NCI-H226 (cell line): Measurements from ENCODE around the gene CASKIN1.

ENCODE experiments used
- DNase-seq: peaks from one replicate; pipeline ENCODE4 v3.0.0-alpha.2; 2015

The CASKIN1 gene

DNA sequence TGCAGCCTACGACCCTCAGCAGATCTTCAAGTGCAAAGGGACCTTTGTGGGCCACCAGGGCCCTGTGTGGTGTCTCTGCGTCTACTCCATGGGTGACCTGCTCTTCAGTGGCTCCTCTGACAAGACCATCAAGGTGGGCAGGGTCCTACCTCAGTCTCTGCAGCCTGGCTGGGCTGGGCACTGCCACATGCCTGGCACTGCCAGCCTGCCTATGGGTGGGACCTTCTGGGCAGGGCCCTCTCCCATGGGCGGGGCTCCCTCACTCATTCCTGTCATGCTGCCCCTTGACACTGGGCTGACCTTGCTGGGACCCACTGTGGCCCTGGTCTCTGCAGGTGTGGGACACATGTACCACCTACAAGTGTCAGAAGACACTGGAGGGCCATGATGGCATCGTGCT, 22.5 kb downstream of the CASKIN1 start:
- no peak for DNase-seq

DNA sequence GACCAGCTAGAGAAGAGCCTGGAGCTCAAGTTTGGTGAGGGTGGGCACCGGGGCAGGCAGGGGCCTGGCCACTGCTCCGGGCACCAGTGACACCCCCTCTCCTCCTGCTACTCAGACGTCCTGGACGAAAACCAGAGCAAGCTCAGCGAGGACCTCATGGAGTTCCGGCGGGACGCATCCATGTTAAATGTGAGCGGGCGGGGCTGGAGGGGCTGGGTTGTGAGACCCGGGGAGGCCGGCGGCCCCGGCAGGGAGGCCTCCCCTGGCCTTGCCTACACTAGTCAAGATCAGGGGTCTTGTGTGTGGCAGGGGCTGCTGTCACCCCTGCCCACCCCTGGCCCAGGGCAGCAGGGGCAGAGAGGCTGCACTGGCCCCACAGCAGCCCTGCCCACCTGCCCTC, 23.0 kb downstream of the CASKIN1 start:
- no peak for DNase-seq

DNA sequence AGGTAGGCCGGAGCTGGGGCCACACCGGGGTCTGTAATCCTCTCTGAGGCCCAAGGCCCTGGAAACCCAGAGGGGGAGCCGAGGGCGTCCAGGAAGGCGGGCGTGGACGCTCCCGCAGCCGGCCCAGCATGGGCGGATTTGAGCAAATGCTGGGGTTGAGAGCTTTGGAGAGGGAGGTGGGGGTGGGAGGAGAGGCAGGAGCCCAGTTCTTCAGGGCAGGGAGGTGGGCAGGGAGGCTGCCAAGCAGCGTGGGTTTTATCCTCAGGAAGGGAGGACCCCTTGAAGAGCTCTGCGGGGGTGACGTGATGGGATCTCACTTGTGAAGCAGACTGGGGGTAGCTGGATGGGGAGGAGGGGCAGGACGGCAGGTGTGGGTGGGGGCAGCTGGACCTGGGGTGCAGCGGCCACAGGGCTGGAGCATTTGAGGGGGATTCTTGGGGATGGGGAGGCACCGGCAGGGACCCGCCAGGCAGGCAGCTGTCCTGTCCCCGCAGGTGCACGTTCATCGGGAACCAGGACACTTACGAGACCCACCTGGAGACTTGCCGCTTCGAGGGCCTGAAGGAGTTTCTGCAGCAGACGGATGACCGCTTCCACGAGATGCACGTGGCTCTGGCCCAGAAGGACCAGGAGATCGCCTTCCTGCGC, 23.6 kb downstream of the CASKIN1 start:
- DNase-seq, result no peak

DNA sequence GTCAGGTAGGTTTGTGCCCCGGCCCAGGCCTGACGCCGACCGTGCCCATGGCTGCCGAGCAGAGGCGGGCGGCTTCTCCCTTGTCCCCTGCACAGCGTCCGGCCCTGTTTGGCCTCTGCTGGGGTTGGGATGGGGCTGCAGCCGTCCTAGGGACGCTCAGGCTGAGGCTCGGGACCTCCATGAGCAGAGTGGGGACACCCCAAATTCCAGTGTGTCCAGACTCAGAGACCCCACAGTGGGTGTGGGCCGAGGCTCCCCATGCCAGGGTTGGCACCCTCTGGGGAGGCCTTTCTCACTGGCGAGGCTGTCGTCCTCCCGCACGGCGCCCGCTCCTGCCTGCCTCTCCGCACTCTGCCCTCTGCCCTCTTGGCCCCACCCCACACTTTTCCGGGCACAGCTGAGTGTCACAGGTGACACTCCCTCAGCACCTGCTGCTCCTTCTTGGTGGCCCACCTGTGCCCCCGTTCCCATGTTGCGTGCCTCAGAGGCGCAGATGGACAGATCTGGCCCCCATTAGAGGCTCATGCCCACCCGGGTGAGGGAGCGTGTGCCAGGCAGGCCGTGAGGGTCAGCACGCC, 24.7 kb downstream of the CASKIN1 start:
- DNase-seq, result no peak

DNA sequence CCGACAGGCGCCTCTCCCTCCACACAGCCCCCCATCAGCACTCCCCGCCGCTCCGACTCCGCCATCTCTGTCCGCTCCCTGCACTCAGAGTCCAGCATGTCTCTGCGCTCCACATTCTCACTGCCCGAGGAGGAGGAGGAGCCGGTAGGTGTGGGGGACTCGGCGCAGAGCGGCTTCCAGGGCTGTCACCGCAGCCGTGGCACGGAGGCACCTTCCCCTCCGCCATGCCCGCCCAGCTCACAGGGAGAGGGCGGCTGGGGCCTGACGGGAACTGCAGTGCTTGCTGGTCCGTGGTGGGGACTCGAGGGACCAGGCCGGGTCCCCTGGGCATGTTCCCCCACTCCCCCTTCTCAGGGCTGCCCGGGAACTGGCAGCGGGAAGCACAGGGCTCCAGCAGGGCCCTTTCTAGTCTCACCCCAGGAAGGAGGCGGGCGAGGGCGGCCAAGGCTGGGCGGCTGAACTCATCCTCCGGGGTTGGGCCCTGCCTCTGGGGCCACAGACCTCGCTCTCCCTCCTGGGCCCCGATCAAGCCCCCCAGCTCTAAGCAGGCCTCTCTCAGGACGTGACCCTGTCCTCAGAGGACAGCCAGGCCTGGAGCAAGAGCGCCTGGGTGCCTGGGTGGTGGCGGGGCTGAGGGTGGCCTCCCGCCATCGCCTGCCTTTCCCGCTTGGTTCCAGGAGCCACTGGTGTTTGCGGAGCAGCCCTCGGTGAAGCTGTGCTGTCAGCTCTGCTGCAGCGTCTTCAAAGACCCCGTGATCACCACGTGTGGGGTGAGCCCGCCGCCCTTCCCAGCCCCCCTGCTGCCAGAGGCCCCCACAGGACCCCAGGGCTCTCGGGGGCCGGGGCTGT, 25.6 kb downstream of the CASKIN1 start:
- DNase-seq, result no peak

DNA sequence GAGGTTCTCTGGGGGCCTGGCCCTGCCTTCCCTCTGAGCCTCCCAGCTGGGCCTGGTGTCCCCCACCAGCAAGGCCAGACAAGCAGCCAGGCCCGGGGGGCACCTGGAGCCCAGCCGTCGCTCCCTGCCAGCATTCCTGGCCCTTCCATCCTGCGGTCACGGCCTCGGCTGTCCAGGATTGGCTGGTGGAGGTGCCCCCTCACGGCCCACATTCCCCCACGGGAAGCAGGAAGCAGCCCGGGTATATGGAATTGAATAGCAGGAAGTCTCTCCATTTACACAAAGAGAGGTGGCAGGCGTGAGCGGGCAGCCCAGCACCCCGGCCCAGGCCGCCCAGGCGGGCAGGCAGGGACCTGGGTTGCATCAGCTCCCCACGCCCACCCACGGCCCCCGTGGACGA, 26.3 kb downstream of the CASKIN1 start:
- DNase-seq, result no peak

DNA sequence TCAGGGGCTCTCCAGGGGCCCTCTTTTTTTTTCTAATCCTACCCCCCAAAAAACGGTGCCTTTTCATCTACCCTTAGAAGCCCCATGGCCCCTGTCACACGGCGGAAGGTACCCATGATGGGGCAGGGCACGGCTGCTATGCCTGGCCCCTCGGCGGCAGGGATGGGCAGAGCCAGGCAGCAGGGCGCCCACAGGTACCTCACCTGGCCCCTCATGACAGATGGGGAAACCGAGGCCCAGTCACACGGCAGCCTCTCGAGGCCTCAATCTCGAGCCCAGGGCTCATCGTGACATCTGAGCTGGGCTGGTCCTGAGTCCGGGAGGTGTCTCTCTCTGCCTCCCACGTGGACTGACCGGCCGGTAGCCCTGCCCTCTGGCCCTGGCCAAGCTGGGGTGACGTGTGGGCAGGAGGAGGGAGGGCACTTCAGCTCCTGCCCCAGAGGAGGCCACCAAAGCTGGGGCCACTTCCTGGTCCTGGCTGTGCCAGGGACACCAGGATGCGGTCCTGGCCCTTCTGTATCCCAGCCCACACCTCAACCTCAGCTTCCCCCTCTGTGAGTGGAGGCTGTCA, 29.3 kb downstream of the CASKIN1 start:
- DNase-seq, result no peak

DNA sequence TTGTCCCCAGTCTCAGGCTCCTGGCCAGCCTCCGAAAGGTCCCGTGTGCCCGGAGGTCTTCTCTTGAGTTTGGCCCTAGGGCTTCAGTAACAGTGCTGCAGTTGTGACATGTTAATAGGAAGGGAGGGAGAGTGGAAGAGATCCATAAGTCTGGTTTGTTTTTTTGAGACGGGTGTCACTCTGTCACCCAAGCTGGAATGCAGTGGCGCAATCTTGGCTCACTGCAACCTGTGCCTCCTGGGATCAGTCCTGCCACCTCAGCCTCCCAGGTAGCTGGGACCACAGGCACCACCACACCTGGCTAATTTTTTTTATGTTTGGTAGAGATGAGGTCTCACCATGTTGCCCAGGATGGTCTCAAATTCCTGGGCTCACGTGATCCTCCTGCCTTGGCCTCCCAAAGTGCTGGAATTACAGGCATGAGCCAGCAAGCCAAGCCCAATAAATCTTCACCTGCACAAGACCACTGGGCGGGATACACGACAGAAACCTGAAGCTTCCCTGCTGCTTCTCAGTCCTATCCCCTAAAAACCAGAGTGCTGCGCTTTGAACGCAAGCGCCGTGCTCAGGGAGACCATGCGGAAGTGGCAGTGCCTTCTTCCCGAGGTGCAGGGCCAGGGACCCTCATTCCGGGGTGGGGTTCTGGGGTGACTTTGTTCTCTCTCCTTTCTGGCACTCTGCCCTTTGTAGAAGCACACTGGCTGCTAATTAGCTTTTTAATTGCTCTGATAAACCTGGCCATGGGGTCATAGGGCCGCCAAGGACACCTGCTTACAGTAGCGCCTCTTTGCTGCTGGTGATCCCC, 29.9 kb downstream of the CASKIN1 start:
- DNase-seq, result no peak

DNA sequence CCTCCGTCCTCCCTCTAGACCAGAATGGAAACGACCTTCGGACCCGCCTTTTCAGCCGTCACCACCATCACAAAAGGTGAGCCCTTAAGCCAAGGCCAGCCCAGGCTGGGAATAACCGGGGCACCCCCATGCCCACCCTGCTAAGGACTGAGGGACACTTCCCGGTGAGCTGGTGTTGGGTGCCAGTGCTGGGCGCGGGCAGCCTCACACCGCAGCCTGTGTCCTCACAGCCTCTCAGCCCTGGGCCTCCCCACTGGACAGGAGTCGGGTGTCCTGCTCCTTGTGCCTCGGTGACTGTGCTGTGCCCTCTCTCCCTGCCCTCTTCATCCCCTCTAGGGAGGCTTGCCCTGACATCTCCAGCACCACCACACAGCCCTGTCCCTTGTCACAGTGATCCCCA, 30.5 kb downstream of the CASKIN1 start:
- no peak for DNase-seq

DNA sequence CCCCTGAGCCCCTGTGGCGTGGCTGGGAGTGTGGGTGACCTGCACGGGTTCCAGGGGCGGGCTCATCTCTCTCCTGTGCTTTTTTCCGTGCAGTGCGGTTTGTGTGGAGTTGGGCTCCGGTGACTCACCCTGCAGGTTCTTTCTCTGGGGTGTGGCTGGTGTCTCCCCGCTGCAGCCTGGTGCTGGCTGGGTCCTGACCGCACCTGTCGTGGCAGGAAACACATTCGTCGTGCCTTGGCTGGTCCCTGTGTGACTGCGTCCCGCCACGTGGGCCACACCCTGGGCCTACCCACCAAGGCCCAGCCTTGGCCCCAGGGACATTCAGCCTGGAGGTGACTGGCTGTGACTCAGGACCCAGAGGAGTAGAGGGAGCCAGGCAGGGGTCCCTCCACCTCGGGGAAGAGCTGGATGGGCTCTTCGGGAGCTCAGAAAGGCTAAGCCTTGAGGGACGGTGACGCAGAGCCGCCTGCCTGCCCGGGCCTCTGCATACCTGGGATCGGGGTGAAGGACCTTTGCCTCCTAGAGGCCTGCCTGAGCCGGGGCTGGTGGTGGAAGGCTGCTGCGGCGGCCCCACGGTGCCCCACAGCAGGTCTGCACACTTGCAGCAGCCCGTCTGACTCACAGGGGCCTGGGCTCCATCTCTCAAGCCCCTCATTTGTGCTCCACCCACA, 33.1 kb downstream of the CASKIN1 start:
- peak; percentile 81 for DNase-seq

DNA sequence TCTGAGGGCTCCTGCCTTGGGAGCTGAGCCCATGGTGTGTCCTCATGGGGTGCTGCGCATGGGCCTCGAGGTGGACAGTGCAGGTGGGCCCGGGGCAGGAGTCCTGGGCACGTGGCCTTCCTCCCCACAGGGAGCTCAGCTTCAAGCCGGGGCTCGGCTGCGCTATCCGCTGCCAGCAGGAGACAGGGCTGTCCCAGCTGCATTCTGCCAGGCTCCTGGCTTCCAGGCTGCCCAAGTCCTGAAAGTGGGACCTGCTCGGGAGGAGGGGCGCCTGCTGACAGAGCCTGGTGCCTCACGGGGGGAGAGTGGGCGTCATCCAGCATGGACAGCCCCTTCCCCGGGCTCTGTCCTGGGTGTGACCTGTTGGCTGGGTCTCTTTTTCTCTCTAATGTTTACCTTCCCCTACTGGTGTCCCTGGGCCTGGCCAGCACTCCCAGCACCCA, 33.7 kb downstream of the CASKIN1 start:
- no peak for DNase-seq

DNA sequence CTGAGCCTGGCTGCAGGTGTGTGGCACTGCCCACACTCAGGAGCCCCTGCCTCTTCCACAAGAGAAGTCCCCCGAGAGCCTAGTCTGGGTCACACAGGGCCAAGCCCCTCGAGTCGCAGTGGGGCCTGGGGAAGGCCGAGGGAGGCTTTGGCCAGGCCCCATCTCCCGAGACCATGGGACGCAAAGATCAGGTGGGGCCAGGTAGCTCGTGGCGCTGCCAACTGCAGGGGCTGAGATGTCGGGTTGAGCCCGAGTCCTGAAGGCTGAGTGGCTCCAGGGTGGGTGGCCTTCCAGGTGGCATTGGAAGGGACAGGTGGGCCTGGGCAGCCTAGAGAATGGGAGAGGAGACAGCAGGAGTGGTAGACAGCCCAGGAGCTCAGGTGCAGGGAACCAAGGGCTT, 34.5 kb downstream of the CASKIN1 start:
- no peak for DNase-seq

DNA sequence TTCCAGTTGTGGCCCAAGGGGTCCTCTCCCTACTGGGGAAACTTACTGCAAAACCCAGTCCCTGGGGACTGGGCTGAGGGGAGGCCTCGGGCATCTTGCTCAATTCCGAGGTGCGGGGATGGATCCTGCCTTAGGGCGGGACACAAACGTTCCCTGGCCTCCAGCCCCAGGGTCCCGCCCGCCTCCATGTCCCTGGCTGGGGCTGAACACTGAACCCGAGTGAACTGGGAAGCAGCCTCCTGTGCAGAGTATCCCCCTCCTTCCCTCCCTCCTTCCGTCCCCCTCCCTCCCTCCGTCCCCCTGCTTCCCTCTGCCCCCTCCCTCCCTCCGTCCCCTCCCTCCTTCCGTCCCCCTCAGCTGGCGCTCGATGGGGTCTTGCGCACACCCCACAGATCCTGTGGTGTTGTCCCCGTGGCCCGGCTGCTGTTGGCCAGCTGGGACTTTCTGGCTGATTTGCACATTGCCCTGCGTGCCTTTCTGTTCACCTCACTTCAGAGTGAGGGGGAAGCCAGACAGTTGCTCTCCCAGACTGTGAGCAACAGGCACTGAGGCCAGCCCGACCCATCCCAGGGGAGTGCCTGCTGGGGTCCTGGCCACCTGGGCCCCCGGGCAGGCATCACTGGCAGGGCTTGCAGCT, 35.4 kb downstream of the CASKIN1 start:
- DNase-seq, result no peak

DNA sequence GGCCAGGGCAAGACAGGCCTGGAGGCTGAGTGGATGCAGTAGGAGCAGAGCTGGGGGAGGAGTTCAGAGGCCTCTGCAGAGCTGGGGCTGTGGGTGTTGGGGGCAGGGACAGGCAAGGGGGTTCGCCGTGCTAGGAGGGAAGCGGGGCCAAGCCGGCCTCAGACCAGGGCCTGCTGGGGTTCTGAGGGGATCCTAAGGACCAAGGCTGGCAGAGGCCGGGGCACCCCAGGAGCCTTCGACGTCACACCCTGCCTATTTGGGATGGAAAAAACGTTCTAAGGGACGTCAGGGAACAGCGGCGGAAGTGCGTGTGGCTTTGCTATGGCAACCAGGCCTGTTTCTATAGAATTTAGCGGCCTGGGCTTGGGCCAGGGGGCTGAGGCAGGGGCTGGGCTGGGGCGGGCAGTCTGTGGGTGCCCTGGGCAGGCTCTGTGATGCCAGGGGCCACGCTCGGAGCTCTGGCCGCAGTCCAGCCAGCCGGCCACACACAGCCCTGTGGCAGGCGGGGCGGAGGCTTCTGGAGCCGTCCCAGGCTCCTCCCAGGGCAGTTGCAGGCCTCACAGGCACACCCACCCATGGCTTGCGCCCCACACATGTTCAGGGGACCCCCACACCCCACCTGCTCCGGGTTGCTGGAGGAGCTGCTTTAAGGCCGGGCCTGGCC, 37.1 kb downstream of the CASKIN1 start:
- peak; percentile 83 for DNase-seq

DNA sequence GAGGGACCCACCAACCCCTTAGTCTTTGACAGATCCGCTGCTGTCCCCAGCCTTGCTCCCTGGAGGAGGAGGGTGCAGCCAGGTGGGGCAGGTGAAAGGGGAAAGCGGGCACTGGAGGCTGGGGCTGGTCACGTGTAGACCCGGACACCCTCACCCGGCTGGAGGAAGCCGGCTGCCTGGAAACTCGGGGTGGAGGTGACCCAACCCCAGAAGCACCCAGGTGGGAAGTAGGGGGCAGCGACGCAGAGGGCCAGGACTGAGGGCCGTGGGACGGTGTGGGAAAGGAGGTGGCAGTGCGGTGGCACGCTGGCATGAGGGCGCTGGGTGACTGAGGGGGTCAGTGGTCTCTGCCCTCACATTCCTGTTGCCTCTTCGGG, 38.2 kb downstream of the CASKIN1 start:
- DNase-seq, result no peak

DNA sequence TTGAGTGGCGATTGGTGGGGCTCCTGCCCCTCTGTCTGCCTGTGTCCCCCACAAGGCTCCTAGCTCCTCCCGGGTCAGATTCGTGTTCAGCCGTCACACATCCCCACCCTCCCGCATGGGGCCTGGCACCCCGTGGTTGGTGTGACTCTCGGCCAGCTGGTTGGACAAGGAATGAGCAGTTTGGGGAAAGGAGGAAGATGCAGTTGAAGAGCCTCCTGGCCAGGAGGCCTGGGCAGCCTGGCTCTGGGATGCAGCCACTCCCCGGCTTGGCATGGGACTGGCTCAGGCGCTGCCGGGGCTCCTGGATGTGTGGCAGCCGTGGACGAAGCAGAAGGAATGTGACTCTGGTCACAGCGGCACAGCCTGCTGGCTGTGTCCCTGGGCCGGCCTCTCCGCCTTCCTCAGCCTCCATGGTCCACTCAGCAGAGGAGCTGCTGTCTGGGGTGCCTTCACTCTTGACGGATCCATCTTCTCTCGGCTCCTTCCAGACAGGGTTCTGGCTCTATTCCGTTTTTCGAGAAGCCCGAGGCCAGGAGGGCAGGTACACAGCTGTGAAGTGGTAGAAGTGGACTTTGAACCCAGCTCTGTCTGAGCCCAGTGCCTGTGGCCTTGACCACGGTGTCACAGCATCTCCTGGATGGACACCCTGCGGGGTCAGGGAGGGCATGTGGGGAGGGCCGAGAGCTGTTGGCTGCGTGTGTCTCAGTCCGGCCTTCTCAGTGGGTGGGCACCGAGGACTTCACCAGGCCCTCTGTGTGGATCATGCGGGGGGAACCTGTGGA, 38.7 kb downstream of the CASKIN1 start:
- DNase-seq, result no peak

DNA sequence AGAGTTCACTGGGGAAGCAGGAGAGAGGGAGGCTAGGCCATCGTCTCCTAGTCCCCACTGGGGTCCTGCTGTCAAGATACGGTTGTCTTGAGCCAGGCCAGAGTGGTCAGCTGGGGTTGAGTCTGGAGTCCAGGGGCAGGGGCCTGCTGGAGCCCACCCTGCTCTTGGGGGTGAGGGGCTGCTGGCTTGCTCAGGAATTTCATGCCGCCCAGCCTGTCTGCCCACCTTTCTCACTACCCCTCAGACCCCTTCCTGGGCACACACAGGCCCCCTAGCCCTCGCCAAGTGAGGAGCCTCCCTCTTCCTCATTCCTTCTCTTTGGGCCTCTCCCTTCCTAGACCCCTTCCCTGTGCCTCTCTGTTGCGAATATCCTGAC, 39.6 kb downstream of the CASKIN1 start:
- DNase-seq, result no peak

DNA sequence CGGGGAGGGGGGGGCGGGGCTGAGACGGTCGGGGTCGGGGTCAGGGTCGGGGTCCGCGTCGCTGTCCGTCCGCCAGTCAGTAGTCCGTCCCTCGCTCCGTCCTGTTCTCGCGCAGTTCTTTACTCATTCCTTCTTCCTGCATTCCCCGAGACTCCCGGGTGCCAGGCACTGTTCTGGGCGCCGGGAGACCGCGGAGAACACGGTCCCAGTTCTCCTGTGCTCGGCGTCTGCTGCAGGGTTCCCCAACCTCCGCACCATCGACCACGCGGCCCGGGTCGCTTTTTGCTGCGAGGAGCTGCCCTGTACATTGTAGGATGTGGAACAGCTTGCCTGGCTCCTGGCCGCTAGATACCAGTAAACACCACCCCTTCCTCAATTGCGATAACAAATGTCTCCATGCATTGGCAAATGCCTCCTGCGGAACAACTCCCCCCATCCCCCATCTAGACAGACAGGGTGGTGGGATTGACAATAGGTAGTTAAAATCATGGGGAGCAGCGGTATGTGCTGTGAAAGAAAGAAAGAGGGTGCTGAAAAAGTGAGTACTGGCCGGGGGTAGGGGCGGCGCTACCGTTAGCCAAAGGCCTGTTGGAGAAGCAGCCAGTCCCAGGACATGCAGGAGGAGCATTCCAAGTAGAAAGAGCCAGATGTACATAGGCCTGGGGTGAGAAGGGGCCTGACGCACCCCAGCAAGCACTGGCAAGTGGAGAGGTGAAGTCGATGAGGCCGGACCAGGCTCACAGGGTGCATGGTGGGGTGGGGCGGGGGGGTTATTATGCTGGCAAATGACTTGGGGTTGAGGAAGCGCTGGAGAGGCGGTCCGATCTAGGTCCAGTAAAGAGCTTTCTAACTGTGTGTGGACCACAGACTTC, 40.2 kb downstream of the CASKIN1 start:
- DNase-seq, result no peak
